HEK293 (cell line): Measurements from ENCODE around the gene TEF.
A peak's percentile ranks its signal among the peaks of the same experiment; 100 is the strongest.

ENCODE experiments used
- CTCF ChIA-PET: fragments of 350-600 bp; formaldehyde crosslinking; extraction: SDS; loops from one replicate; lab custom pipeline; 2021; ENCODE audit warnings: antibody characterized with exemption; lab: Yijun Ruan, JAX
- POLR2A ChIA-PET: fragments of 300-600 bp; formaldehyde crosslinking; extraction: SDS; loops from one replicate; lab custom pipeline; 2020; ENCODE audit warnings: antibody characterized with exemption, inconsistent platforms; lab: Yijun Ruan, JAX
- H3K27ac ChIP-seq: fragments of 200-500 bp; sonication (Bioruptor generic); 2 replicates; pipeline ENCODE4 v1.5.1; 2014; ENCODE audit warnings: low read depth, low read length, control low read depth, inconsistent platforms; ENCODE audit errors: extremely low read depth
- H3K36me3 ChIP-seq, 2 experiments: fragments of 200-500 bp in 1 of 2; sonication (Bioruptor generic) in 1 of 2; 1 replicate in 1 of 2; 2 replicates in 1 of 2; pipeline ENCODE4 v1.5.1; 2014 to 2017; ENCODE audit warnings: inconsistent platforms in 2 of 2, low read length in 2 of 2; ENCODE audit not compliant: control insufficient read depth in 2 of 2, insufficient read depth in 1 of 2
- H3K4me1 ChIP-seq: fragments of 200-500 bp; sonication (Bioruptor generic); 2 replicates; pipeline ENCODE4 v1.5.1; 2014; ENCODE audit warnings: mild to moderate bottlenecking, low read length, inconsistent platforms; ENCODE audit not compliant: control insufficient read depth, insufficient read depth
- H3K4me3 ChIP-seq: 2 replicates; pipeline ENCODE4 v1.5.1; 2011; ENCODE audit warnings: low read depth, mild to moderate bottlenecking, control low read depth, low read length, moderate library complexity
- H3K9me3 ChIP-seq: fragments of 200-500 bp; sonication (Bioruptor generic); 2 replicates; pipeline ENCODE4 v1.5.1; 2014; ENCODE audit warnings: low read depth, low read length, inconsistent platforms; ENCODE audit not compliant: control insufficient read depth, insufficient read depth
- BCL11B ChIP-seq: fragments of 450-650 bp; formaldehyde crosslinking; IDR thresholded peaks from 2 replicates; pipeline ENCODE4 v1.5.1; 2016; ENCODE audit warnings: low read depth, missing biosample characterization, missing genetic modification characterization
- EGR2 ChIP-seq: fragments of 450-650 bp; formaldehyde crosslinking; IDR thresholded peaks from 2 replicates; pipeline ENCODE4 v1.5.1; 2016; ENCODE audit warnings: low read depth, missing biosample characterization, missing genetic modification characterization
- GFI1B ChIP-seq: fragments of 450-650 bp; formaldehyde crosslinking; IDR thresholded peaks from 2 replicates; pipeline ENCODE4 v1.5.1; 2016; ENCODE audit warnings: missing biosample characterization, missing genetic modification characterization
- GLI2 ChIP-seq: fragments of 450-650 bp; formaldehyde crosslinking; IDR thresholded peaks from 2 replicates; pipeline ENCODE4; 2017; ENCODE audit warnings: missing biosample characterization, missing genetic modification characterization, low read depth, borderline replicate concordance
- GLIS1 ChIP-seq: fragments of 450-650 bp; formaldehyde crosslinking; IDR thresholded peaks from 2 replicates; pipeline ENCODE4 v1.5.1; 2016; ENCODE audit warnings: missing biosample characterization, missing genetic modification characterization
- SCRT1 ChIP-seq: fragments of 450-650 bp; formaldehyde crosslinking; IDR thresholded peaks from 2 replicates; pipeline ENCODE4 v1.5.1; 2016; ENCODE audit warnings: missing biosample characterization, missing genetic modification characterization, borderline replicate concordance
- SCRT2 ChIP-seq: fragments of 450-650 bp; formaldehyde crosslinking; IDR thresholded peaks from 2 replicates; pipeline ENCODE4 v1.5.1; 2016; ENCODE audit warnings: missing biosample characterization, missing genetic modification characterization
- SP3 ChIP-seq: fragments of 450-650 bp; formaldehyde crosslinking; IDR thresholded peaks from 2 replicates; pipeline ENCODE4 v1.5.1; 2016; ENCODE audit warnings: missing biosample characterization, missing genetic modification characterization
- ZBTB8A ChIP-seq: fragments of 450-650 bp; formaldehyde crosslinking; IDR thresholded peaks from 2 replicates; pipeline ENCODE4 v1.5.1; 2016; ENCODE audit warnings: missing biosample characterization, missing genetic modification characterization
- ZFHX2 ChIP-seq: fragments of 450-650 bp; formaldehyde crosslinking; conservative IDR thresholded peaks from 2 replicates; pipeline ENCODE4 v1.5.1; 2016; ENCODE audit warnings: missing biosample characterization, missing genetic modification characterization
- ZFP37 ChIP-seq: fragments of 450-650 bp; formaldehyde crosslinking; IDR thresholded peaks from 2 replicates; pipeline ENCODE4 v1.5.1; 2016; ENCODE audit warnings: missing biosample characterization, missing genetic modification characterization
- ZNF175 ChIP-seq: fragments of 450-650 bp; formaldehyde crosslinking; IDR thresholded peaks from 2 replicates; pipeline ENCODE4 v1.5.1; 2016; ENCODE audit warnings: missing biosample characterization, missing genetic modification characterization
- ZNF211 ChIP-seq: fragments of 450-650 bp; formaldehyde crosslinking; IDR thresholded peaks from 2 replicates; pipeline ENCODE4 v1.5.1; 2016; ENCODE audit warnings: low read depth, missing biosample characterization, missing genetic modification characterization
- ZNF223 ChIP-seq: fragments of 450-650 bp; formaldehyde crosslinking; IDR thresholded peaks from 2 replicates; pipeline ENCODE4 v1.5.1; 2016; ENCODE audit warnings: missing biosample characterization, missing genetic modification characterization
- ZNF341 ChIP-seq: fragments of 450-650 bp; formaldehyde crosslinking; IDR thresholded peaks from 2 replicates; pipeline ENCODE4; 2016; ENCODE audit warnings: low read depth, missing biosample characterization, missing genetic modification characterization
- ZNF473 ChIP-seq: fragments of 450-650 bp; formaldehyde crosslinking; IDR thresholded peaks from 2 replicates; pipeline ENCODE4 v1.5.1; 2017; ENCODE audit warnings: missing biosample characterization, missing genetic modification characterization
- ZNF560 ChIP-seq: fragments of 450-650 bp; formaldehyde crosslinking; IDR thresholded peaks from 2 replicates; pipeline ENCODE4 v1.5.1; 2017; ENCODE audit warnings: missing biosample characterization, missing genetic modification characterization, borderline replicate concordance
- ZNF585B ChIP-seq: fragments of 450-650 bp; formaldehyde crosslinking; IDR thresholded peaks from 2 replicates; pipeline ENCODE4 v1.5.1; 2016; ENCODE audit warnings: missing biosample characterization, missing genetic modification characterization
- ZNF596 ChIP-seq: fragments of 450-650 bp; IDR thresholded peaks from 2 replicates; pipeline ENCODE4 v1.5.0; 2018; ENCODE audit warnings: missing biosample characterization, mild to moderate bottlenecking, missing genetic modification characterization, moderate library complexity
- ZNF621 ChIP-seq: fragments of 450-650 bp; formaldehyde crosslinking; IDR thresholded peaks from 2 replicates; pipeline ENCODE4 v1.5.1; 2017; ENCODE audit warnings: missing biosample characterization, missing genetic modification characterization
- ZNF777 ChIP-seq: fragments of 450-650 bp; formaldehyde crosslinking; IDR thresholded peaks from 2 replicates; pipeline ENCODE4 v1.5.1; 2017; ENCODE audit warnings: missing biosample characterization, missing genetic modification characterization, borderline replicate concordance
- ZNF791 ChIP-seq: fragments of 450-650 bp; formaldehyde crosslinking; IDR thresholded peaks from 2 replicates; pipeline ENCODE4 v1.5.1; 2016; ENCODE audit warnings: missing biosample characterization, missing genetic modification characterization
- ZSCAN23 ChIP-seq: fragments of 450-650 bp; formaldehyde crosslinking; IDR thresholded peaks from 2 replicates; pipeline ENCODE4 v1.5.1; 2016; ENCODE audit warnings: missing biosample characterization, missing genetic modification characterization
- TF ChIP-seq, protein P1 (sequence below): fragments of 450-650 bp; formaldehyde crosslinking; conservative IDR thresholded peaks from 2 replicates; pipeline ENCODE4 v1.5.1; 2016; ENCODE audit warnings: low read depth, missing biosample characterization, missing genetic modification characterization
- TF ChIP-seq, protein P2 (sequence below): fragments of 450-650 bp; formaldehyde crosslinking; IDR thresholded peaks from 2 replicates; pipeline ENCODE4 v1.5.1; 2016; ENCODE audit warnings: missing biosample characterization, missing genetic modification characterization

The TEF gene

DNA sequence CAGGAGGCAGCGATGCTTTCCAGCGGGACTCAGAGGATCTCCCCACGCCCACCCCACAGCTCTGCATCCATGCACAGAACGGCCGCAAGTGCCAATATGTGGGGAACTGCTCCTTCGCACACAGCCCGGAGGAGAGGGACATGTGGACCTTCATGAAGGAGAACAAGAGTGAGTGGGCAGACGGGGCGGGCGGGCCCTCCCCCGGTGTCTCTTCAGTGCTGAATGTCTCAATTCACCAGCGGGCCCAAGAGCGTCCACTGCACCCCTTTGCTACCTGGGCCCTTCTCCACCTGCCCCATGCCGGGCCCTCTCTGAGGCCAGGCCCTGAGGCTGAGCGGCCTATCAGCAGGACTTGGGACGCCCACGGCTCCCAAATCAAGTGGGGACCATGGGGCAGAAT lies 25.8 kb upstream of the TEF start:
- no peak overlapping the region for H3K4me3 ChIP-seq
- no peak overlapping the region for H3K27ac ChIP-seq
- H3K9me3 ChIP-seq = no peaks in the 10 kb centered on the region
- H3K36me3 ChIP-seq = peaks cover 0 to 79% of the 10 kb centered on the region in 2 experiments; a peak in 2 of 3 replicates
- POLR2A ChIA-PET = interaction anchor here (2.5 kb wide), 1 partner anchor 25 kb away, joined by 8 read pairs; the partner anchor contains the start of gene TEF
- H3K4me1 ChIP-seq = no peaks in the 10 kb centered on the region
- TF ChIP-seq ZNF560 (tag by site-specific recombination) (no peak), ZBTB8A (tag by site-specific recombination) (no peak), ZNF473 (tag by site-specific recombination) (no peak), ZSCAN23 (tag by site-specific recombination) (no peak), ZNF791 (tag by site-specific recombination) (no peak), GFI1B (tag by site-specific recombination) (no peak), EGR2 (tag by site-specific recombination) (no peak), ZNF596 (tag by site-specific recombination) (no peak), ZFP37 (tag by site-specific recombination) (no peak), ZFHX2 (no peak; the same call in 1 of the 2 replicates), ZNF211 (tag by site-specific recombination) (no peak), ZNF621 (tag by site-specific recombination) (no peak), ZNF585B (tag by site-specific recombination) (no peak), BCL11B (tag by site-specific recombination) (no peak), GLIS1 (tag by site-specific recombination) (no peak), ZNF175 (tag by site-specific recombination) (no peak), GLI2 (no peak), ZNF341 (no peak)
- TF ChIP-seq, protein P1, sequence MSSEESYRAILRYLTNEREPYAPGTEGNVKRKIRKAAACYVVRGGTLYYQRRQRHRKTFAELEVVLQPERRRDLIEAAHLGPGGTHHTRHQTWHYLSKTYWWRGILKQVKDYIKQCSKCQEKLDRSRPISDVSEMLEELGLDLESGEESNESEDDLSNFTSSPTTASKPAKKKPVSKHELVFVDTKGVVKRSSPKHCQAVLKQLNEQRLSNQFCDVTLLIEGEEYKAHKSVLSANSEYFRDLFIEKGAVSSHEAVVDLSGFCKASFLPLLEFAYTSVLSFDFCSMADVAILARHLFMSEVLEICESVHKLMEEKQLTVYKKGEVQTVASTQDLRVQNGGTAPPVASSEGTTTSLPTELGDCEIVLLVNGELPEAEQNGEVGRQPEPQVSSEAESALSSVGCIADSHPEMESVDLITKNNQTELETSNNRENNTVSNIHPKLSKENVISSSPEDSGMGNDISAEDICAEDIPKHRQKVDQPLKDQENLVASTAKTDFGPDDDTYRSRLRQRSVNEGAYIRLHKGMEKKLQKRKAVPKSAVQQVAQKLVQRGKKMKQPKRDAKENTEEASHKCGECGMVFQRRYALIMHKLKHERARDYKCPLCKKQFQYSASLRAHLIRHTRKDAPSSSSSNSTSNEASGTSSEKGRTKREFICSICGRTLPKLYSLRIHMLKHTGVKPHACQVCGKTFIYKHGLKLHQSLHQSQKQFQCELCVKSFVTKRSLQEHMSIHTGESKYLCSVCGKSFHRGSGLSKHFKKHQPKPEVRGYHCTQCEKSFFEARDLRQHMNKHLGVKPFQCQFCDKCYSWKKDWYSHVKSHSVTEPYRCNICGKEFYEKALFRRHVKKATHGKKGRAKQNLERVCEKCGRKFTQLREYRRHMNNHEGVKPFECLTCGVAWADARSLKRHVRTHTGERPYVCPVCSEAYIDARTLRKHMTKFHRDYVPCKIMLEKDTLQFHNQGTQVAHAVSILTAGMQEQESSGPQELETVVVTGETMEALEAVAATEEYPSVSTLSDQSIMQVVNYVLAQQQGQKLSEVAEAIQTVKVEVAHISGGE = no peak
- TF ChIP-seq, protein P2, sequence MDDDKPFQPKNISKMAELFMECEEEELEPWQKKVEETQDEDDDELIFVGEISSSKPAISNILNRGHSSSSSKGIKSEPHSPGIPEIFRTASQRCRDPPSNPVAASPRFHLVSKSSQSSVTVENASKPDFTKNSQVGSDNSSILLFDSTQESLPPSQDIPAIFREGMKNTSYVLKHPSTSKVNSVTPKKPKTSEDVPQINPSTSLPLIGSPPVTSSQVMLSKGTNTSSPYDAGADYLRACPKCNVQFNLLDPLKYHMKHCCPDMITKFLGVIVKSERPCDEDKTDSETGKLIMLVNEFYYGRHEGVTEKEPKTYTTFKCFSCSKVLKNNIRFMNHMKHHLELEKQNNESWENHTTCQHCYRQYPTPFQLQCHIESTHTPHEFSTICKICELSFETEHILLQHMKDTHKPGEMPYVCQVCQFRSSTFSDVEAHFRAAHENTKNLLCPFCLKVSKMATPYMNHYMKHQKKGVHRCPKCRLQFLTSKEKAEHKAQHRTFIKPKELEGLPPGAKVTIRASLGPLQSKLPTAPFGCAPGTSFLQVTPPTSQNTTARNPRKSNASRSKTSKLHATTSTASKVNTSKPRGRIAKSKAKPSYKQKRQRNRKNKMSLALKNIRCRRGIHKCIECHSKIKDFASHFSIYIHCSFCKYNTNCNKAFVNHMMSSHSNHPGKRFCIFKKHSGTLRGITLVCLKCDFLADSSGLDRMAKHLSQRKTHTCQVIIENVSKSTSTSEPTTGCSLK (tag by site-specific recombination) = no peak
- CTCF ChIA-PET = interaction anchor here (0.8 kb wide), 1 partner anchor 10 kb away, joined by 4 read pairs; no protein-coding TSS in a partner anchor

DNA sequence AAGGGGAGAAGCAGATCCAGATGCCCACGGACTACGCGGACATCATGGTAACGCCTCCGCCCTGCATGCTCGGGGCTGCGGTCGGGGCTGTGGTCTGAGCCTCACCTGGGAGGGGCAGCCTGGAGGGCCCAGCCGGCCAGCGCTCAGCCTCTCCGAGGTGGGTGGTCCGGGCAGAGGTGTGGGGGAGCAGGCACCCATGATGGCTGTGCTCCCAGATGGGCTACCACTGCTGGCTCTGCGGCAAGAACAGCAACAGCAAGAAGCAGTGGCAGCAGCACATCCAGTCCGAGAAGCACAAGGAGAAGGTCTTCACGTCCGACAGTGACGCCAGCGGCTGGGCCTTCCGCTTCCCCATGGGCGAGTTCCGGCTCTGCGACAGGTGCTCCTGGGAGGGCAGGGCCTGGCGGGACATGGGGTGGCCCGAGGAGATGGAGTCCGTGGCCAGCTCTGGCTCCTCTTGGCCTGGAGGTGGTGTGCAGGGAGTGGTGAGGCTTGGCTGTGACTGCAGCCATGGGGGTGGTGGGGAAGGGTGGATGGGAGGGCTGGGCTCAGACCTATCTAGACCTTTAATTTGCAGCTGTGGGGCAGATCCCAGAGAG lies 25.2 kb upstream of the TEF start:
- Histone ChIP-seq H3K4me1 (no peaks in the 10 kb centered on the region), H3K36me3 (peaks cover 0 to 73% of the 10 kb centered on the region in 2 experiments; a peak in 2 of 3 replicates), H3K9me3 (no peaks in the 10 kb centered on the region), H3K27ac (no peak overlapping the region), H3K4me3 (no peak overlapping the region)
- CTCF ChIA-PET = interaction anchor here (0.9 kb wide), 1 partner anchor 11 kb away, joined by 4 read pairs; no protein-coding TSS in a partner anchor
- POLR2A ChIA-PET = no interaction called here
- TF ChIP-seq SCRT1 (tag by site-specific recombination) = peak; percentile 79
- no peak for TF ChIP-seq ZNF777
- TF ChIP-seq SCRT2 (tag by site-specific recombination) = peak; percentile 93
- TF ChIP-seq ZNF341 = 0 out of 2 replicates have a peak, but pooled peaks have one; percentile 12
- TF ChIP-seq SP3 (tag by site-specific recombination) = no peak
- no peak for TF ChIP-seq ZBTB8A (tag by site-specific recombination)
- TF ChIP-seq ZNF223 = peak; percentile 65; the same call in 1 of the 2 replicates
